GM21786 (cell line): ENCODE results near the gene APOB.

ENCODE experiments used
- ATAC-seq: cut with Tn5 transposase; IDR thresholded peaks from one replicate; pipeline ENCODE4 v1.9.1; 2021; ENCODE audit not compliant: unreplicated experiment

Gene APOB

DNA sequence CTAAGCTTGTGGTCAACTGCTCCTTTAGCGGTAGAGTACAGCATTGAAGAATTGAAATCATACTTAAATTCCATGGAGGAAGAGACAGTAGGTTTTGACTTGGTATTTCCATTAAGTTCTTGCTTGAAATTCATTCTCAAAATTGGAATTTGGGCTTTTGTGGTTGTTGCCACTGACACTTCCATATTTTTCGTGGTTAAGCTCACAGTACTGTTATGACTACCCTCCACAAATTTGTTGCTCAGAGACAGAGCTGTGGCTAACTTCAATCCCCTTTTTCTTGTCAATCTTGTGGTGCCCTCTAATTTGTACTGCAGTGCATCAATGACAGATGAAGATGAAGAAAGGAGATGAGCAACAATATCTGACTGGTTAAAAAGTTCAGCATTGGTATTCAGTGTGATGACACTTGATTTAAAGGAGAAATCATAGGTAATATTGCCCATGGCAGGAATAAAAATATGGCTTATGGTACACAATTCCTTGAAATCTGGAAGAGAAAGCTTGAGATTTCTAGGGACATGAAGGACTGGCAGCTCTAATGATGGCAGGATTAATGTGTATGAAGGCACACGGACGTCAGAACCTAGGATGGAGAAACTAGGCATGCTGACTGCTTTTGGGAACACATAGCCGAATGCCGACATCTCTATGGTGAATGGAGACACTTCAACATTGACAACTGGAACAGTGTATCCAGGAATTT lies 37.3 kb downstream of the APOB start:
- ATAC-seq, result no peak

DNA sequence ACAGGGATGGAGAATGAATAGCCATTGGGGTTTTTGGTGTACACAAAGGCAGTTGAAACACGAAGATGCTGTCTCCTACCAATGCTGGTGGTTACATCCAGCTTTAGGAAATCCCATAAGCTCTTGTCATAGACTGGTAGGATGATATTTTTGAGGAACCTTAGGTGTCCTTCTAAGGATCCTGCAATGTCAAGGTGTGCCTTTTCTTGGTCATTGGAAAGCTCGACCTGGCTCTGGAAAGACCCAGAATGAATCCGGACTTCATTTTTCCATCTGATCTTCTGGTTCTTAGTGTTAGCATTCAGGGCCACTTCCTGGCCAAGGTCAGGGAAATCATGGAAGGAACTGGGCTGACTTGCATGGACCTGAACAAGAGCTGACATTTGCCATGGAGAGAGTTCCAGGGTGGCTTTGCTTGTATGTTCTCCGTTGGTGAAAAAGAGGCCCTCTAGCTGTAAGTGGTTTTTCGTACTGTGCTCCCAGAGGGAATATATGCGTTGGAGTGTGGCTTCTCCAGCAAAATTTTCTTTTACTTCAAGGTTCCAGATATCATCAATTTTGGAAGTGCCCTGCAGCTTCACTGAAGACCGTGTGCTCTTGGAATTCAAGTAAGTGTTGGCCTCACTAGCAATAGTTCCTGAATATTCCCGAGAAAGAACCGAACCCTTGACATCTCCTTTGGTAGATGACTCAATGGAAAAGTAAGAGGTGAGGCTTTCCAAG lies 38.0 kb downstream of the APOB start:
- no peak for ATAC-seq

DNA sequence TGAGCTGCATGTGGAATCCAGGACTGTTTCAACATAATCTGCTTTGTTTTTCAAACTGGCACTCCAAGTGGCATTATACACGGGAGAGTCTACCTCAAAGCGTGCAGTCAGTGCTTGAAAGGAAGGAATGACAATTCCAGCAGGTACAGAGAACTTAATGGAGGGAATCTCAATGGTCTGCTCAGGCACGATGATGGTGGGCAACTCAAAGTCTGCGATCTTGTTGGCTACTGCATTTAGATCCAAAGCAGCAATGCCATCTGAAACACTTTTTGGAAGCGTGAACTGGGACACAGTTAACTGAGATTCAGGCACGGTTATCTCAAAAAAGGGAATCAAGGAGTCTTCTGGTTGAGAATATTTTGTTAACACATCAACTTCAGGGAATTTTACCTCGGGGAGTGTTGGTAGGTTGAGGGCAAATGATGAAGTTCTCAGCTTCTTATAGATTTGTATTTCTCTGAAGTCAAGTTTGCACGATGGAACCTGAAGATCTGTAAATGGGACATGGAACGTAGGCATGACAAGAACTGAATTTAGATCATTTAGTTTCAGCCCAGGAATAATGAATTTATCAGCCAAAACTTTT lies 38.7 kb downstream of the APOB start:
- no peak for ATAC-seq

DNA sequence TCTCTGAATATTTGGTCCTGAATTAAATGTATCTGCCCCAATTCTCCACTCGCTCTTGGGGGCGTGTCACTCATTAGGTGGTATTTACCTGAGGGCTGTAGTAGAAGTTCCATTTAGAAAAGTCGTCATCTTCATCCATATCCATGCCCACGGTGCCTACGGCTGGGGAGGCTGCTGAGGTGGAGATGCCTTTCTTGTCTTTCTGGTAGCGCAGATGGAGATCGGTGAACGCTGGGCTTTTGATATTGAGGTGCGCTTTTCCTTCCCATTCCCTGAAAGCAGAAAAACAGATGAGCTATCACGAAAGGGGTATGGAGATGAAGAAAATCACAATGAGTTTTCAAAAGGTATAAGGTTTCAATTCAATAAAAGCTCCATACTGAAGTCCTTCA lies 39.7 kb downstream of the APOB start:
- ATAC-seq, result no peak

DNA sequence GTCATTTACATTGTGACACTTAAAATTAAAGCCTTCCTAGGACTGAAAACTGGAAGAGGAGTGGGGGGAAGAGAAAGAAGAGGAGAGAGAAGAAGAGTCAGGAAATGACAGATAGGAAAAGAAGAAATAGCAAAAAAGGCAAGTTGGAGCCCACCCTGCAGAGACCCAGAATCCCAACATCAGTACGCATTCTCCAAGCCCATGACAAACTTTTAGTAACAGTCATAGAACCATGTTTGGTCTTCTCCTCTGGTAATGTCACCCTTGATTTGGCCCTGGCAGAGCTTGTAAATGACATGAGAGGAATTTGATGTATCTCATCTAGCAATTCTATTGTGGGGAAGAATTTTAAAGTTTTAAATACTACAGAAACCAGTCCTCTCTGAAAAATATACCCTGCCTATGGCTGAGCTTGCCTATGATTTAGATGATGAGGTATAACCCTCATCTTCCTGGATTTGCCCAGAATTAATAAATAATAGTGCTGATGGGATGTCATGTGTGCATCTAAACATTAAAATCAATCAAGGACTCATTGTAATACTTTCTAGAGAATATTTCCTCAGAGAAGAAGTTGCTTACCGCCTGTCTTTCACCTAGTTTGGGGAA lies 40.2 kb downstream of the APOB start:
- ATAC-seq, result no peak

DNA sequence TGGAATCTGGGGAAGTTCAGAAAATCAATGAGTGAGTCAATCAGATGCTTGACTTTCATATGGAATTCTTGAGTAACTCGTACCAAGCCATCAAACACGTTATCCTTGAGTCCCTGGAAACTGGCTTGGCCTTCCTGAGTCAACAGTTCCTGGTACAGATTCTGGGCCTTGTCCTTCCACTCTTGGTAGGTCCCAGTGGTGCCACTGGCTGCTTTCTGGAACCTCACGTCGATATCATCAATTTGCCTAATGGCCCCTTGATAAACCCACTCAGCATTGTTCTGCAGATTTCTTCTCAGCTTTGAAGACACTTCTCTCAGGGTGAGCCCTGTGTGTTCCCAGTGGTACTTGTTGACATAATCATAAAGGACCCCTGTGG lies 41.1 kb downstream of the APOB start:
- ATAC-seq, result no peak

DNA sequence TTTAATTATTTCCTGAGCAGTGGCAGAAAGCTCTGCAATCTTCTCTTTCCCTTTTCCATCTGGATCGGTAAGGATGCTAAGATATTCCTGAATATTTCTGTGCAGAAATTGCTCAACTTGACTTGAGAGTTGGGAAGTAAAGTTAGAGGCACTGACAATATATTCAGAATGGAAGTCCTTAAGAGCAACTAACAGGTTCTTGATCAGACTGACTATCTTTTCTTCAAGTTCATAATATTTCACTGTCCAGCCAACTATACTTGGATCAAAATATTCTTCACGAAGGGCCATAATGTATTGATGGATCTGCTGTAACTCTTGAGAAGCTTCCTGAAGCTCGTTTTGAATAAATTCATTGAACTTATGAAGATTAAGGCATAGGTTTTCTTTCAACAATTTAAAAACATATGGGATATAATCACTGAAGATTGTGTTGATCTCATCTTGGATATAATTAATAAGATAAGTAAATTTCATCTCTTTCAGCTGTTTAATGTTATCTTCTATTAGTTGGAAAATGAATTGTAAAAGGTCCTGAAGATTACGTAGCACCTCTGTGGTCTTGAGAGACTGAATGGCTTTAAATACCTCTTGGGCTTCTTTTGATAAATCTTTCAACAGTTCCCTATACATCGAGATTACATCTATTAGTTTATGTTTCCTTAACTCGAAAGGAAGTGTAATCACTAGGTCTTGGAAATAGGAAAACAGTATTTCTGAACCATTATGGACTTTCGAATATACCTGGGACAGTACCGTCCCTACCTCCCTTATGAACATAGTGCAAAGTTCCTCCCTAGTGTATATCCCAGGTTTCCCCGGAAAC lies 41.7 kb downstream of the APOB start:
- no peak for ATAC-seq

DNA sequence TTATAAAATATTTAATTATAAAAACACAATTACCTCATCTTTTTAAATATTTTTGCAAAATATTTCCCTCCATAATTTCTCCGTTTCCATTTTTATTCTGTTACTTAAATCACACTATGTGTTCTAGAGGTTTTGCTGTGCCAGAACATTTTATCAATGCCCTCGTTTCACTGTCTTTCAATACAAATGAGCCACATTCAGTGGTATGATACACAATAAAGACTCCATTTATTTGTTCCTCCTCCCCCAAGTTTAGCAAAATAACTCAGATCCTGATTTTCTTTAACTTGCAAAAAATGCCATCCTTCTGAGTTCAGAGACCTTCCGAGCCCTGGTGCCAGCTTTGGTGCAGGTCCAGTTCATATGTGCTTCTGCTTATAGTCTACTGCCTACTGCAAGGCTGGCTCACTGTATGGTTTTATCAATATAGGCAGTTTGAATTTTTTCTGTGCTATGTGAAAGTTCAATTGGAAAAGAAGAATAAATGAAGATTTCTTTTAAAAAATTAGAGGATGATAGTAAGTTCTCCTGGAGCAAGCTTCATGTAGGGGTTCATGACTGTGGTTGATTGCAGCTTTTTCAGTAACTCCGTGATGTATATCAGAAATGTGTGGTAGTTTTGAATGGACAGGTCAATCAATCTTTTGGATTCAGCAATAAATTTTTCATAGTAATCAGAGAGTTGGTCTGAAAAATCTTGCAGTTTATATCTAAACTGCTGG lies 42.5 kb downstream of the APOB start:
- no peak for ATAC-seq

DNA sequence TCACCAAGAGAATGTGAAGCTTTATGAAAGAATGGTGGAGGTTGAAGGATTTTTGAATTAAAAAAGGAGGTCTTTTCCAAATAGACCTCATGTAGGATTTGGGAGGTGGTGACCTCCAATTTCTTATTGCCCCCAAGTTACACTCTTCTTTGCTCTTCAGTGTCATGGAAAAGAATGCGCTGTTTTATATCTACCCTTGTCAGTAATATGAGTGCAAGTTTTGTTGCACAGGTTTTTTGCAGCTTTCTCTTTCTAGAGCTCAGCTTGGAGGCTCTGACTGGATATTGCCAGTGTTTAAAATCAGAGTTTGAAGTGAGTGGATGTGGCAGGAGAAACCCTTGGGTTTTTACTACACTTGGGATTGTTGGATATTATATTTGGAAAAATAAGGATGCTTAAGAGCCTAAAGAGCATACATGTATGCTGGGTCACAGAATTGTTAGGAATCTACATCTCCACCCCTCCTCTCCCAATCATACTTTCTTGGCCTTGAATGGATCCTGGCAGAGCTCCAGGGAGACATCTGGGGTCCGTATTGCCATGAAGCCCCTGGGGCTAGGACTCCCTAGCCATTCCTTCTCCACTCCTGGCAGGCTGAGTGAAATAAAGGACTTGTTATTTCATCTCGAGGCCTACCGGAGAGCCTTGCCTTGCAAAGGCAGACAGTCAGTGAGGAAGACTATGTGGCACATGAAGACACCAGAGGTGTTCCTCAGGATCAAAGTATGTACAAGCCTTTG lies 43.8 kb downstream of the APOB start:
- no peak for ATAC-seq

DNA sequence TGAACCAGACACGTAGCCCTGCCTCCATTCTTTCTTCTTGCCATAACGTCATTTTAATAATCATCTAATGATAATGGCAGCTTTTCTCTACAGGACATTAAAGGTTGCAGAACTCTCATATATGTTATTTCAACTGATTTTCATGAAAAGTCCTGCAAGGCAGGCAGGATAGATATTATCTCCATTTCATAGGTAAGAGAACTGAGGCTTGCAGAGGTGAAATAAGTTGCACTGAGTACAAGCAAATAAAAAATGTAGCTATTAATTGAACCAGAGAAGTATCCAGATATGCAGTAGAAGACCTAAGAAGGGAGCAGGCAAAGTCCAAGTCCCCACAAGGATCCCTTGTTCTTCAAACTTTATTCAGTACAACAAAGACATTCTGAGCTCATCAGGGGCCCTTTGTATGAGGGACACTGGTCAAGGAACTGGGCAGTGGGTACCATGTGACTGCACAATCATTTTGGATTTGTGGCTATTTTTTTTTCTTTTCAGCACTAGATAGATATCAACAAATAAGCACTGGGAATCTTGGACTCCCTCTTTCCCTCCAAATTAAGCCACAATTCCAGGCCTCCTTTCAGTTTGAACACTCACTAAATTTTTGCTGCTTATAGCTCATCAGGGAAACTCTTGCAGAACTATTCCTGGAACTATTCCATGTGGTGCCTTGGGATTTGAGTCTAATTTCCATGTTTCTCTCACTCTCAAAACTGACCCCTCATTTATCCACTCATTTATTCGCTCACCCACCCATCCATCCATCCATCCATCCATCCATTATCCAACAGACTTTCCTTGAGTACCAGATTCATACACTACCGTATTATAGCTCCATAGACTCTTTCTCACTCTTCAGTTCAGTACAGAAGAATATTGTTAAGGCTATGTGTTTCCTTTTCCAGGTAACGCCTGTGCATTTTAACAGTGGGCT lies 44.6 kb downstream of the APOB start:
- ATAC-seq, result no peak

DNA sequence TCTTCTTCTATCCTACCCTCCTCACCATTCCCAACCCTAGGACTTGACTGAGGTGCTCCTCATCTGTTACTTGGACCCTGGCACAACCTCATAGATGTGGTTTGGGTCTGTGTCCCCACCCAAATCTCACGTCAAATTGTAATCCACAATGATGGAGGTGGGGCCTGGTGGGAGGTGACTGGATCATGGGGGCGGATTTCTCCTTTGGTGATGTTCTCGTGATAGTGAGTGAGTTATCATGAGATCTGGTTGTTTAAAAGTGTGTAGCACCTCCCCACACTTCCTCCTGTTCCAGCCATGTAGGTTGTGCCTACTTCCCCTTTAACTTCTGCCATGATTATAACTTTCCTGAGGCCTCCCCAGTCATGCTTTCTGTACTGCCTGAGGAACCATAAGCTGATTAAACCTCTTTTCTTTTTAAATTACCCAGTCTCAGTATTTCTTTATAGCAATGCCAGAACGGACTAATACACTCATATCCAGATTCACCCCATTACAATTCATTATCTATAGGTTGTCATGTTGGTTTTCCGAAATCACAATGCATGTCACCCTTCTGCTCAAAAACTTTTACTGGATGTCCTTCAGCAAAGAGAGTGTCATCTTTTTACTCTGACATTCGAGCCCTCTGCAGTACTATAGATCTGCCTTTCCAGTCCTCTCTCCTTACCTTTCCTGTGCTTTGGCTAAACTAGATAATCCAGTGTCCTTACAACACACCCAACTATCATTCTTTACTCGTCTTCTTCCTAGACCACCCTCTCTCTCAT lies 45.7 kb downstream of the APOB start:
- no peak for ATAC-seq

DNA sequence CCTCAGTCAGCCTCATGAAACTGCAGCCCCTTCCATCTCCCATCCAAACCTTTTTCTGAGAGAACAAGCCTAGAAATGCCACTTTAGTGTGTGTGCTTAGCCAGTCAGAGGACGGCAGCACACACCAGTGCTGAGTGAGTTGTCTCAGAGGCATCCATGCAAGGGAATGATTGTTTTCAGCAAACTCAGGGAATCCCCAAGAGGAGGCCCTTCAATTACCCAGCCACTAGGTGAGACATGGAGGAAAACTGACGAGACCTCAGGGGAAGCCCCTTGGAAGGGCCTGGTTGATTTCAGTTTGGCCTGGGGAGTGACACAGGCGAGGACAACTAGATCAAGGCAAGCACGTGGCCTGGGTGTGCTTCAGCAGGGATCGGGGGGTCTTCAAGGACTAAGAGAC lies 49.7 kb downstream of the APOB start:
- ATAC-seq, result no peak

DNA sequence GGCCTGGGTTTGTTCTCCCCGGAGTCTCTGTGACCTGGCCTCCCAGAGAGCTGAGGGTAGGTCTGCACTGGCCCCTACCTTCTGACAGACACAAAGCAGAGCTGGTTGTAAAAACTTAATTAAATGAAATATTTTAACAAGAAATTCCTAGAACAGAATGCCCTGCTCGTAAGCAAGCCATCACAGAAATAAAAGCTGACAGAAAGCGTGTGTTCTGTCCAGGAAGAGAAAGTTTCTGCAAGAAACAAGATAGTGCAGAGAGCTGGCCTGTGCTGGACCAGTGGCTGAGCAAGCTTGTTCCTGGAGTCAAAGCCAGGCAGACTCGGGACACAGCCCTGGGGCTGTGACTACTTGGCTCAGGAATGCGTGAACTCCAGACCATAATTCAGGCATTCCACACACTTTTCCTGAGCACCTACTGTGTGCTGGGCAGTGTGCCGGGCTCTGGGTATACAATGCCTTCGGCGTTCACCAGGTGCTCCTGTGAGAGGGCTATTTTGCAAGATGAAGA lies 51.6 kb downstream of the APOB start:
- no peak for ATAC-seq

DNA sequence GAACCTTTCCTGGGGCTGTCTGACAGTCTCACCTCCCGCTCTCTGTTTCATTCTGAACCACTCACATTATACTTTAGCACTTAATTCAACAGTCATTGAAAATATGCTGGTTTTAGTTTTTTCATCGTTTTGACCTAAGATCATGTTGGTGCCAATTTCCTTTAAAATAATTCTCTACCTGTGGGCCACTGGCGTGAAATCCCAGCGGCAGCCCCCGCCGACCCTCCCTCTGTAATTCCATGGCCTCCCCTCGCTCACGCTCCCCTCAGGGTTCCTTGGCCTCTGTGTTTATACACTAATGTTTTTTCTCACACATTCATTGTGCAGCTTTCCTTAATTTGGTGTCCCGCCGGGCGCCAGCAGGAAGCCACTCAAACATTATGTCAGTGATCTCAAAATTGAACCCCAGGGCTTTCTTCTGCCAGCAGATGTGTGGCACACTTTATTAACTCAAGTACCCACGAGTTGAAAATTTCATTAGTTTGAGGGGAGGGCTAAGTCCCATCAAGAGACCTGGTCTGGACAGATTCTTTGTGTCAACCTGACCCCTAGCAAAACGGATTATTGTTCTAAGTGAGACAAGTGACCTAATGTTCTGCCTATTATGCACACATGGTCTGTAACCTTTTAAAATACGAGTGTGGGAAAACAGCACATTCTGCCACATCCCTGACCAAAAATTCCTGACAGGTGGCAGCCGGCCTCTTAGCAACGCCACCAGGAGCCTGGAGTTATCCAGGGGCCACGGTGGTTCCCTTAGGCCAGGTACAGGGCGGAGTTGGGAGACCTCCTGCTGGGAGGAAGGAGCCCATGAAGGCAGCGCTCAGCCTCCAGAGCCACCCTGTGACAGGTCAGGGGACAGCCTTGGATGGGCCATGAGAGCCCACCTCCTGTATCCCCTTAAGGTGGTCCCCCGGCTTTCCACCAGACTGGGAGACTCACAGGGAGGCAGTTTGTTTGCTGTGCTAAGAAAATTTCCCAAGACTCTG lies 53.1 kb downstream of the APOB start:
- no peak for ATAC-seq

DNA sequence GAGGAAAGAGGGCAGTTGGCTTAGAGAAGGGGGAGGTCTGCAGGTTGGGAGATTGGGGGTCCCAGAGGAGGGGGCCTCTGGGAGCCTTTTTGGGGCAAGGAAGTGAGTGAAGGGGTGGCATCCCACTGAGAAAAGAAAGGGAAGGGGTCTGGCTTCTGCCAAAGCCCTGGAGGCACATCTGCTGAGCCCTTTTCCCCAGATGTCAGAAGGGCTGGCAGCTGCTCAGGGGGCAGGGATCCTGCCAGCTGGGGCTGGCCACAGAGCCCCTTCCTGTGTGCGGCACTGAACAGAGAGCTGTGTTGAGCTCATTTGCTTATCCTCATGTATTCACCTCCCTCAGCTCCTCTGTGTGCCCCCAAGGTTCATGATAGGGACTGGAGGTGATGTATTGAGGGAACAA lies 54.5 kb downstream of the APOB start:
- ATAC-seq, result no peak

DNA sequence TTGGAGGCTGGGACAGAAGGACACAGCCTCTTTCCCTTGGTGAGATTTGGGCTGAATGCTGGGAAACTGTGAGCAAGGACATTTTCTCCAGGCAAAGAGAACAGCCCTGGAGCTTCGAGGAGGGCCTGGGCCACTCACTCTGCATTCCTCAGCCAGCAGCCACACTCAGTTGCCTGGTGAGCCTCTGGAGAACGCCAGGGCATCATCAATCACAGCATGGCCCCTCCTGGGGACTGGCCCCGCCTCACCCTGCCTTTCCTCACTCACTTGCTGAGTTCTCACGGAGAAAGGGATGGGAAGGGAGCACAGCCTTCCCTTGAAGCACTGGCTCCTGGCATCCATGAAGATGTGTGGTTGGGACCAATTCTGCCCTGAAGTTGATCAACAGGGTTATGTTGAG lies 55.0 kb downstream of the APOB start:
- ATAC-seq, result no peak
